ENCODE results near the gene MIEN1. TPM values are rescaled to one million over a fixed set of nuclear protein-coding genes. Genes with fewer than 3 reads are reported as not detected.

The MIEN1 gene
- 64.0 and 95.7 TPM in 2 replicates for total RNA-seq

- peak within 1 kb of the TSS; percentile 70 for H3K4me3 ChIP-seq (ENCODE audit: low read depth, low read length)
- peak; percentile 71 for TF ChIP-seq CTCF (conservative IDR thresholded peaks at IDR 0.05; ENCODE audit: low read depth, low read length)
- no peak for DNase-seq (ENCODE audit: low read depth)
Observed at GRCh38 chr17:39730095-39730921, at the start of gene MIEN1. TSS of gene MIEN1 (minus strand) at chr17:39730532. CDS start at chr17:39730495, 37 bp downstream.

GRCh38 chr17:39777534-39778365 is 47.4 kb upstream of the MIEN1 start:
- no peak for DNase-seq (ENCODE audit: low read depth)
- TF ChIP-seq CTCF (conservative IDR thresholded peaks at IDR 0.05; ENCODE audit: low read depth, low read length): no peak
- no peak overlapping the region for H3K4me3 ChIP-seq (ENCODE audit: low read depth, low read length)

GRCh38 chr17:39776252-39776651 is 45.9 kb upstream of the MIEN1 start:
- no peak for DNase-seq (ENCODE audit: low read depth)
- no peak overlapping the region for H3K4me3 ChIP-seq (ENCODE audit: low read depth, low read length)
- no peak for TF ChIP-seq CTCF (conservative IDR thresholded peaks at IDR 0.05; ENCODE audit: low read depth, low read length)

GRCh38 chr17:39775031-39775430 is 44.7 kb upstream of the MIEN1 start:
- no peak for TF ChIP-seq CTCF (conservative IDR thresholded peaks at IDR 0.05; ENCODE audit: low read depth, low read length)
- DNase-seq (ENCODE audit: low read depth): no peak
- no peak overlapping the region for H3K4me3 ChIP-seq (ENCODE audit: low read depth, low read length)

GRCh38 chr17:39774047-39774446 is 43.7 kb upstream of the MIEN1 start:
- no peak for DNase-seq (ENCODE audit: low read depth)
- no peak overlapping the region for H3K4me3 ChIP-seq (ENCODE audit: low read depth, low read length)
- no peak for TF ChIP-seq CTCF (conservative IDR thresholded peaks at IDR 0.05; ENCODE audit: low read depth, low read length)

GRCh38 chr17:39772987-39773934 is 42.9 kb upstream of the MIEN1 start:
- no peak for DNase-seq (ENCODE audit: low read depth)
- no peak for TF ChIP-seq CTCF (conservative IDR thresholded peaks at IDR 0.05; ENCODE audit: low read depth, low read length)

More at GRCh38 chr17:39772987-39773934, 42.9 kb upstream of the MIEN1 start:
- H3K4me3 ChIP-seq (ENCODE audit: low read depth, low read length): no peak overlapping the region

Data from epithelial cell of proximal tubule (primary cell).